Astrocyte (in vitro differentiated cells and primary cell): ENCODE measurements around the gene CMTM4.

Experiments used
- CTCF ChIP-seq: IDR thresholded peaks from 2 replicates; pipeline ENCODE4 v1.5.1; 2011; ENCODE audit warnings: low read depth, mild to moderate bottlenecking, inconsistent platforms, low read length, moderate library complexity; ENCODE audit not compliant: insufficient read depth
- EZH2 ChIP-seq: IDR thresholded peaks from 2 replicates; pipeline ENCODE4 v1.6.1; 2012; ENCODE audit warnings: mild to moderate bottlenecking, low read length, inconsistent platforms; ENCODE audit not compliant: insufficient read depth

GRCh38 chr16:66599726-66600125, 96.8 kb downstream of the CMTM4 start:
- TF ChIP-seq CTCF = no peak
- TF ChIP-seq EZH2 = no peak
